Upper lobe of left lung (tissue), 6 donors: ENCODE results near the gene CBX3. TPM values are rescaled to one million over a fixed set of nuclear protein-coding genes. Genes with fewer than 3 reads are reported as not detected.

Source experiments
- ATAC-seq, 2 donors: fragments of 200-7000 bp; cut with Tn5 transposase; one replicate each; pipeline ENCODE4 v1.9.1; 2022; ENCODE audit warnings: mild to moderate bottlenecking in 2 of 2, moderate library complexity in 2 of 2; ENCODE audit not compliant: low FRiP score in 2 of 2
- DNase-seq, 2 donors: peaks; one replicate each; pipeline ENCODE4 v3.0.0-alpha.2; 2019 to 2020
- H3K27ac ChIP-seq, 4 donors: fragments of 200-600 bp; sonication (generic); one replicate each; pipeline ENCODE4 v1.5.1; 2016 to 2019
- H3K27me3 ChIP-seq, 4 donors: fragments of 200-600 bp; sonication (generic); one replicate each; pipeline ENCODE4 v1.5.1; 2017 to 2019
- H3K36me3 ChIP-seq, 4 donors: fragments of 200-600 bp; sonication (generic); one replicate each; pipeline ENCODE4 v1.5.1; 2016 to 2019
- H3K4me1 ChIP-seq, 4 donors: fragments of 200-600 bp; sonication (generic); one replicate each; pipeline ENCODE4 v1.5.1; 2018 to 2019
- H3K4me3 ChIP-seq, 4 donors: fragments of 200-600 bp; sonication (generic); one replicate each; pipeline ENCODE4 v1.5.1; 2017 to 2019; ENCODE audit warnings: mild to moderate bottlenecking in 2 of 4, moderate library complexity in 1 of 4
- H3K9me3 ChIP-seq, 4 donors: fragments of 200-600 bp; sonication (generic); one replicate each; pipeline ENCODE4 v1.5.1; 2018 to 2019
- EP300 ChIP-seq, 4 donors: sonication (generic); formaldehyde crosslinking; IDR thresholded peaks; one replicate each; pipeline ENCODE4 v1.5.1; 2017; ENCODE audit warnings: antibody characterized with exemption in 4 of 4, control low read depth in 2 of 4
- POLR2A ChIP-seq, 4 donors: fragments of 450-650 bp; IDR thresholded peaks; one replicate each; pipeline ENCODE4 v1.5.1; 2016 to 2017; ENCODE audit warnings: antibody characterized with exemption in 4 of 4, mild to moderate bottlenecking in 2 of 4
- POLR2AphosphoS5 ChIP-seq, 2 donors: sonication (generic); formaldehyde crosslinking; IDR thresholded peaks; one replicate each; pipeline ENCODE4 v1.5.1; 2017; ENCODE audit warnings: antibody characterized with exemption in 2 of 2
- WGBS, 2 donors: methylation state at CpG; one replicate each; pipeline ENCODE4 v1.1.5; 2017 to 2018; 5-methylcytosine and 5-hydroxymethylcytosine counted together
- total RNA-seq, 6 donors: library from RNA; depleted of rRNA in 4 of 6; stranded (reverse); fragments of >200 nt in 4 of 6; gene quantifications; one replicate each; pipeline versions ENCODE4 v1.1.0 to v1.2.1, GENCODE V29; 2016 to 2021
- TF ChIP-seq, protein P1 (sequence below), 6 experiments: fragments of 450-650 bp in 4 of 6; fragments of 200-600 bp in 2 of 6; sonication (generic) in 2 of 6; IDR thresholded peaks; one replicate each; pipeline ENCODE4 v1.5.1; 2016 to 2019; ENCODE audit warnings: antibody characterized with exemption in 6 of 6
- donor health status: DM: no; HTN: no; CAD: no; lungs with moderate emphysema.
- donor health status: DM: no; HTN: yes; CAD: no; lungs with severe emphysema.

Gene CBX3
- total RNA-seq, 6 donors from 2014 or later, result 59.0 to 116 (median 89.8) TPM

DNA sequence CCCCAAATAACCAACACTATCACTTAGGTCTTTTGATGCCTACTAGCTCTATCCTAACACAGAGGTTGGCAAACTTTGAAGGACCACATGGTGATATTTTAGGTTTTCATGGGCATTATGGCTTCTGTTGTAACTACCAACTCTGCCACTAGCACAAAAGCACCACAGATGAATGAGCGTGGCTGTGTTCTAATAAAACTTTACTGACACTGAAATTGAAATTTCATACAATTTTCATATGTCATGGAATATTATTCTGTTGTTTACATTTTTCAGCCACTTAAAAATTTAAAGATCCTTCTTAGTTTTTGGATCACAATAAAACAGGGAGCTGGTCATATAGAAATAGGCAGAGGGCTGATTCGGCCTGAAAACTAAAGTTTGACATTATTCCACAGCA, 26.4 kb downstream of the CBX3 start:
- WGBS, 2 donors, result 96 to 100% methylated on average over 2 of the region's 2 CpGs
- TF ChIP-seq, protein P1, sequence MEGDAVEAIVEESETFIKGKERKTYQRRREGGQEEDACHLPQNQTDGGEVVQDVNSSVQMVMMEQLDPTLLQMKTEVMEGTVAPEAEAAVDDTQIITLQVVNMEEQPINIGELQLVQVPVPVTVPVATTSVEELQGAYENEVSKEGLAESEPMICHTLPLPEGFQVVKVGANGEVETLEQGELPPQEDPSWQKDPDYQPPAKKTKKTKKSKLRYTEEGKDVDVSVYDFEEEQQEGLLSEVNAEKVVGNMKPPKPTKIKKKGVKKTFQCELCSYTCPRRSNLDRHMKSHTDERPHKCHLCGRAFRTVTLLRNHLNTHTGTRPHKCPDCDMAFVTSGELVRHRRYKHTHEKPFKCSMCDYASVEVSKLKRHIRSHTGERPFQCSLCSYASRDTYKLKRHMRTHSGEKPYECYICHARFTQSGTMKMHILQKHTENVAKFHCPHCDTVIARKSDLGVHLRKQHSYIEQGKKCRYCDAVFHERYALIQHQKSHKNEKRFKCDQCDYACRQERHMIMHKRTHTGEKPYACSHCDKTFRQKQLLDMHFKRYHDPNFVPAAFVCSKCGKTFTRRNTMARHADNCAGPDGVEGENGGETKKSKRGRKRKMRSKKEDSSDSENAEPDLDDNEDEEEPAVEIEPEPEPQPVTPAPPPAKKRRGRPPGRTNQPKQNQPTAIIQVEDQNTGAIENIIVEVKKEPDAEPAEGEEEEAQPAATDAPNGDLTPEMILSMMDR (IDR thresholded peaks at IDR 0.05), result no peak
- no peak for TF ChIP-seq POLR2AphosphoS5 (IDR thresholded peaks at IDR 0.05)
- TF ChIP-seq POLR2A (IDR thresholded peaks at IDR 0.05), result no peak
- TF ChIP-seq EP300 (IDR thresholded peaks at IDR 0.05), result no peak

DNA sequence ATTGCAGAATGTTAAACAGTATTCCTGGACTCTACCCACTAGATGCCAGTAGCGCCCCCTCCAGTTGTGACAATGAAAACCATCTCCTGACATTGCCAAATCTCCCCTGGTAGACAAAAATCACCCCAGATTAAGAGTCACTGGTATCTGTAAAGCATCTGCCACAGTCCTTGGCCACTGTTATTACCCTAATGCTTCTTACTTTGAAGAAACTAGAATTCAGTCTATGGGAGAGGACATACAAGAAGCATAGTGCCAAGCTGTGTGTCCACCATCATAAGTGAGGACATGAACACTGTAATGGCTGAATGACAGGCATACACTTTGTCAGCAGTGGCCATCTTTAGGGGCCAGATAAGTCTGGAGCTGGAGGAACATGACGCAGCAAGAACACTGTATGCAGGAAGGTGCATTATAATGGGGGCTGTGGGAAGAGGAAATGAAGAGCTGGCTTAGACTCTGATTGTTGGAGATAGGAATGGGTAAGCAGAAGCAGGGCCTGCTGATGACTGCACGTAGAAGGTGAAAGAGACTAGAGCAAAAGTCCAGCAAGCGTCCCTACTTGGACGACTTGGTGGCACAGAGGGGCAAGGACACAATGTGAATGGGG, 32.5 kb downstream of the CBX3 start:
- 60 to 64% methylated on average over 5 of the region's 5 CpGs for WGBS, 2 donors
- DNase-seq (no peak), ATAC-seq (no peak)
- TF ChIP-seq EP300 (IDR thresholded peaks at IDR 0.05) (no peak), POLR2A (IDR thresholded peaks at IDR 0.05) (no peak), POLR2AphosphoS5 (IDR thresholded peaks at IDR 0.05) (no peak)
- TF ChIP-seq, protein P1 (IDR thresholded peaks at IDR 0.05), result no peak
- no peak overlapping the region for H3K4me3 ChIP-seq
- no peaks in the 10 kb centered on the region for H3K4me1 ChIP-seq
- H3K9me3 ChIP-seq, result no peaks in the 10 kb centered on the region
- H3K27me3 ChIP-seq, result no peaks in the 10 kb centered on the region
- no peak overlapping the region for H3K27ac ChIP-seq
- no peaks in the 10 kb centered on the region for H3K36me3 ChIP-seq

More for the DNA sequence above, 26.4 kb downstream of the CBX3 start:
- Histone ChIP-seq H3K4me1 (no peaks in the 10 kb centered on the region), H3K9me3 (no peaks in the 10 kb centered on the region), H3K27ac (no peak overlapping the region), H3K27me3 (no peaks in the 10 kb centered on the region), H3K36me3 (no peaks in the 10 kb centered on the region), H3K4me3 (no peak overlapping the region)
- DNase-seq (no peak), ATAC-seq (no peak)

DNA sequence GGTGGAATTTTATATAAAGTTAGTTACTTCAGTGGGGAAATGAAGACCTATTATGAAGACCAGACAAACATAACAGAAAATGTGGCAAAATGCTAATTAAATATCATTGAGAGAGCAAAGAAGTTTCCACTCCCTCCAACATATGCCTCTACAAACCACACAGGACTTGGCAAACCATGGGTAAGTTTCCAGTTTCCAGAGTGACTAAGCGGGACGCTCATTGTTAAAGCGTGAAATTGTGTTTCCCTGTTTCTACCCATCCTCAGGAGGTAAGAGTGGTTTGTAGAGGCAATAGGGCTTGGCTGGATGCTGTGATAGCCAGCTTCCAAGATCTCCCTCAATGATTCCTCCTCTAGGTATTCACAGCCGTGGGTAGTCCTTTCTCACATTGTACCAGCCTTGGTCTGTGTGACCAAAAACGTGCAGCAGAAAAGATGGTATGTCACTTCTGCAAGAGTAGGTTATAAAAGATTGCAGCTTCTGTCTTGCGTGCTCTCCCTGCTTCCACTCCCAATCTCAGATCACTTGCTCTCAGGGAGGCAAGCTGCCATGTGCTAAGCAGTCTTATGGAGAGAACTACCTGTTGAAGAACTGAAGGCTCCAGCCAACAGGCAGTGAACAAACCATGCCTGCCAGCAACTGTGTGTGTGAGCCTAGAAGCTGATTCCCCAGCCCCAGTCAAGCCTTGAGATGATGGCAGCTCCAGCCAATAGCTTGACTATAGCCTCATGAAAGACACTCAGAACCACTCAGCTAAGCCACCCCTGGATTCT, 35.7 kb downstream of the CBX3 start:
- ATAC-seq, result no peak
- Histone ChIP-seq H3K36me3 (no peaks in the 10 kb centered on the region), H3K27ac (no peak overlapping the region), H3K27me3 (no peaks in the 10 kb centered on the region), H3K9me3 (no peaks in the 10 kb centered on the region), H3K4me3 (no peak overlapping the region), H3K4me1 (no peaks in the 10 kb centered on the region)
- 80 to 89% methylated on average over 6 of the region's 6 CpGs for WGBS, 2 donors
- DNase-seq, result no peak
- TF ChIP-seq POLR2A (IDR thresholded peaks at IDR 0.05) (no peak), POLR2AphosphoS5 (IDR thresholded peaks at IDR 0.05) (no peak), EP300 (IDR thresholded peaks at IDR 0.05) (no peak)
- TF ChIP-seq, protein P1 (IDR thresholded peaks at IDR 0.05), result no peak

DNA sequence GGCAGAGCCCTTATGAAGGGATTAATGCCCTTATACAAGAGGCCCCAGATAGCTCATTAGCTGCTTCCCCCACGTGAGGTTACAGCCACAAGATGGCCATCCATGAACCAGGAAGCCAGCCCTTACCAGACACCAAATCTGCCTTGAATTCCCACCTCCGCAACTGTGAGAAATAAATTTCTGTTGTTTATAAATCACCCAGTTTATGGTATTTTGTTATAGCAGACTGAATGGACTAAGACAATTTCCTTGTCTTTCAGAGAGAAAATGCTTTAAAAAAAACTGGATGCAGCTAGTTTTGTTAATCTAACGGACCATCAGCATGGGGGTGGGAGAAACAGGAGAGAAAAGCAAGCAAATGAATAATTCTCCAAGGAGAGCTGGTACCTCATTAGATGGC, 36.5 kb downstream of the CBX3 start:
- no peak for ATAC-seq
- DNase-seq, result no peak

More for the DNA sequence above, 36.5 kb downstream of the CBX3 start:
- WGBS, 2 donors, result 58 to 65% methylated on average over 3 of the region's 3 CpGs
- no peaks in the 10 kb centered on the region for H3K36me3 ChIP-seq
- no peaks in the 10 kb centered on the region for H3K9me3 ChIP-seq
- H3K27ac ChIP-seq, result no peak overlapping the region
- TF ChIP-seq EP300 (IDR thresholded peaks at IDR 0.05), result no peak
- TF ChIP-seq, protein P1 (IDR thresholded peaks at IDR 0.05), result no peak
- no peak for TF ChIP-seq POLR2AphosphoS5 (IDR thresholded peaks at IDR 0.05)
- TF ChIP-seq POLR2A (IDR thresholded peaks at IDR 0.05), result no peak
- no peaks in the 10 kb centered on the region for H3K27me3 ChIP-seq
- H3K4me3 ChIP-seq, result no peak overlapping the region
- H3K4me1 ChIP-seq, result no peaks in the 10 kb centered on the region
